Posterior cingulate gyrus (tissue), 11 donors: ENCODE measurements around the gene FAM171A2.
"Not testable (repeated sequence)": the region's sequence is repeated elsewhere in the genome, so short reads cannot be mapped to it uniquely, and the experiment has no call there.

Source experiments
- DNase-seq, 10 donors: peaks; one replicate each; pipeline versions ENCODE4 v3.0.0 to v3.0.0-alpha.2; 2020 to 2021; ENCODE audit warnings: mixed read lengths in 3 of 10
- intact Hi-C: fragments of 100-400 bp; cut with DNase I; formaldehyde crosslinking; loops from one replicate; pipeline ENCODE4 v1.15.1; 2023

The FAM171A2 gene

DNA sequence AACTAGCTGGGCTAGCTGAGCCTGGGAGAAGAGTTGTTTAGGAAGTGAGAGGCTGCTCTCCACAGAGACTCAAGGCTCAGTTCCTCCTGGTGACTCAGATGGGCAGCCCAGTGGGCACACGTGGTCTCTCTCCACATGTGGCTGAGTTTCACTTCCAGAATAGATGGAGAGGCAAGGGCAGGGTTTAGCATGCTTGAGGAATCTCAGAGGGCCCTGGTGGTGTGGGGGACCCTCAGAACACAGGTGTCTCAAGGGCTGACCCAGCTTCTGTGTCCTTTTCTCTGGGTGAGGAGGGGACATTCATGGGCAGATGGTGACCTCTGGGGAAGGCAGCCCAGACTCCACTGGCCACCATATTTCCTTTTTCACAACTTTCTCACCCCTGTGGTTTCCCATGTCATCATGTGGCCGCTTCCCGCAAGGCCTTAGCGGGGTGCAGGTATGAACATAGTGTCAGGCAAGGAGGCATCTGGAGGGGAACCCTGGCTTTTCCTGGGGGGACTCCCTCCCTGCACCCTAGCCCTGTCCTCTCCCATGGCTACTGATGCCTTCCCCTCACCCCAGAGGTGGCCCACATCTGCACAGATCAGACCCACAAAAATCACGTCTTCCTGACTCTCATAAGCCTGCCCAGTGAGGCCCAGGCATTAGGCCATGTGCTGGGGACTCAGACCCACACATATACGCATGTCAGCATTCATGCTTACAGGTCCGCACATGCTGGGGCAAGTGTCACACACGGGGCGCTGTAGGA is 15.2 kb downstream of the FAM171A2 start:
- intact Hi-C loops: no loop called here
- peak in 3 of 10 donors; percentile 36 to 85 (median 74) for DNase-seq

DNA sequence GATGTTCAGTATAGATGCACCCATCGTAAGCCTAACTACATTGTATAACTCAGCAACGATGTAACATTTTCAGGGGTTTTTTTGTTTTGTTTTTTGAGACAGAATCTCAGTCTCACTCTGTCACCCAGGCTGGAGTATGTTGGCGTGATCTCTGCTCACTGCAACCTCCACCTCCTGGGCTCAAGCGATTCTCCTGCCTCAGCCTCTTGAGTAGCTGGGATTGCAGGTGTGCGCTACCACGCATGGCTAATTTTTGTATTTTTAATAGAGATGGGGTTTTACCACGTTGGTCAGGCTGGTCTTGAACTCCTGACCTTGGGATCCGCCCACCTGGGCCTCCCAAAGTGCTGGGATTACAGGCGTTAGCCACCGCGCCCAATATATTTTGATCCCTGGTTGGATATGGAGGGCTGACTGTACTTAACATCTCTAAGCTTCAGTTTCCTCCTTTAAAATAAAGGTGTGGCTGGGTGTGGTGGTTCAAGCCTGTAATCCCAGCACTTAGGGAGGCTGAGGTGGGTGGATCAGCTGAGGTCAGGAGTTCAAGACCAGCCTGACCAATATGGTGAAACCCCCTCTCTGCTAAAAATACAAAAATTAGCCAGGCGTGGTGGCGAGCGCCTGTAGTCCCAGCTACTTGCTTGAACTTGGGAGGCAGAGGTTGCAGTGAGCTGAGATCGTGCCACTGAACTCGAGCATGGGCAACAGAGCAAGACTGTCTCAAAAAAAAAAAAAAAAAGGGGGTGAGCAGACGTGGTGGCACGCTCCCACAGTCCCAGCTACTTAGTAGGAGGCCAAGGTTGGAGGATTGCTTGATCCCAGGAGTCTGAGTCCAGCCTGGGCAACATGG is 16.2 kb downstream of the FAM171A2 start:
- DNase-seq: peak in 1 of 10 donors; percentile 3
- intact Hi-C loops: not testable (repeated sequence)

DNA sequence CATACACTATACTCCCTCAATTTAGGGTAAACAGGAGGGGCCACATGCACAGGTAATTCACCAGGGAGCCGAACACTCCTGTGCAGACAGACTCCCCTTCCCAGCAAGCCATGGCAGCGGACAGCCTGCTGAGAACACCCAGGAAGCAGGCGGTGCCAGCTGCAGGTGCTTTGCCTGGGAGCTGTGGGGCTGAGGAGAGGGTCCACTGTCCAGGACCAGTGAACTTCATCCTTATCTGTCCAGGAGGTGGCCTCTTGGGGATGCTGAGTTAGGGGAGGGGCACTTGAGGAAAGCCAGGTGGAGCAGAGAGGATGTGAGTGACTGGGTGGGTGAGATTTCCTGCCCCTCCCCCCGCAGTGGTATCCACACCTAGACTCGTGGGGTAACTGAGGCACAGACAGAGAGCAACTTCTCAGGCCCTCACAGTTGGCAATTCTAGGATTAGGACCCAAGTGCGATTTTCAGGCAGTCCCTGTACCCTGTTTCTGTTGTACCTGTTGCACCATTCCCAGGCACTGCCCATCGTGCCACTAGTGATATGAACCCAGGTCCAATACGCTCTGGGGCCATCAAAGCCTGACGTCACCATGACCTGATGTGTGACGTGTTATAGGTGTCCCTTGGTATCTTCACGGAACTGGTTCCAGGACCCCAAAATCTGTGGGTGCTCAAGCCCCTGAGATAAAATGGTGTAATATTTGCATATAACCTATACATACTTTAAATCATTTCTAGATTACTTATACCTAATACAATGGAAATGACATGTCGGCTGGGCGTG is 17.4 kb downstream of the FAM171A2 start:
- no peak for DNase-seq
- intact Hi-C loops: no loop called here

DNA sequence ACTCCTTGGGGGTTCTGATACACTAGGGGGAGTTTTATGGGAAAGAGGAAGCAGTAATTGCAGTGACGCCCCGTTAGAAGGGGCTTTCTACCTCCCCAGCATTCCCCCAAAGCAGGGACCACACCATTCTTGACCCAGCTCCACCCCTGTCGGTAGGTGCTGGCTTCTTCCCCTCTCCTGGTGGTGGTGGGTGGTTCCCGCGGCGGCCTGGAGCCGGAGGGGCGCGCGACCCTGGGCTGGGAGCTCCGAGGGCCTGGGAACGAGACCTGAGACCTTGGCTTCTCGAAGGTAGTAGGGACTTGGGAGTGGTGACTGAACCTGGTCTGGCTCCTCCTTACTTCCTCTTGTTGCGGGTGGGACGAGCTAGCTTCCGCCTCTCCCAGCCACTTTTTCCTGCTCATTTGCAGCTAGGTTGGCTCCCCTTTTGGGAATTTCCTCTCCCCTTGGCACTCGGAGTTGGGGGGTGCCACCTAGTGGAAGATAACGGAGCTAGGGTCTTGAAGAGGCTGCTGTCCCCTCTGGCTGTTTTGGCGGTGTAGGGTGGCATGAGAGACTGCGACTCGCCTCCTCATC is 18.1 kb downstream of the FAM171A2 start:
- peak in 9 of 10 donors; percentile 52 to 95 (median 74) for DNase-seq
- intact Hi-C loops: loop anchor here (1.0 kb wide), 1 partner anchor 158 kb away; the partner anchor contains the start of gene GPATCH8

DNA sequence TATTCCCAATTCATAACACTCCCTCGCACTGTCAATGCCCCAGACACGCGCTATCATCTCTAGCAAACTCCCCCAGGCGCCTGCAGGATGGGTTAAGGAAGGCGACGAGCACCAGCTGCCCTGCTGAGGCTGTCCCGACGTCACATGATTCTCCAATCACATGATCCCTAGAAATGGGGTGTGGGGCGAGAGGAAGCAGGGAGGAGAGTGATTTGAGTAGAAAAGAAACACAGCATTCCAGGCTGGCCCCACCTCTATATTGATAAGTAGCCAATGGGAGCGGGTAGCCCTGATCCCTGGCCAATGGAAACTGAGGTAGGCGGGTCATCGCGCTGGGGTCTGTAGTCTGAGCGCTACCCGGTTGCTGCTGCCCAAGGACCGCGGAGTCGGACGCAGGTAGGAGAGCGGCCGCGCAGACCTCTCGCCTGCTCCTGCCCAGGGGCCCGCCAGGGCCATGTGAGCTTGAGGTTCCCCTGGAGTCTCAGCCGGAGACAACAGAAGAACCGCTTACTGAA is 18.7 kb downstream of the FAM171A2 start, which contains the start of gene GRN:
Gene GRN (plus strand): TSS at position 364 of the 515 bp plus-strand sequence. CDS start 3,863 bp downstream, outside the sequence.
- intact Hi-C loops: loop anchor here (1.0 kb wide), 1 partner anchor 158 kb away; the partner anchor contains the start of gene GPATCH8
- DNase-seq: peak; percentile 91 to 99 (median 98)

DNA sequence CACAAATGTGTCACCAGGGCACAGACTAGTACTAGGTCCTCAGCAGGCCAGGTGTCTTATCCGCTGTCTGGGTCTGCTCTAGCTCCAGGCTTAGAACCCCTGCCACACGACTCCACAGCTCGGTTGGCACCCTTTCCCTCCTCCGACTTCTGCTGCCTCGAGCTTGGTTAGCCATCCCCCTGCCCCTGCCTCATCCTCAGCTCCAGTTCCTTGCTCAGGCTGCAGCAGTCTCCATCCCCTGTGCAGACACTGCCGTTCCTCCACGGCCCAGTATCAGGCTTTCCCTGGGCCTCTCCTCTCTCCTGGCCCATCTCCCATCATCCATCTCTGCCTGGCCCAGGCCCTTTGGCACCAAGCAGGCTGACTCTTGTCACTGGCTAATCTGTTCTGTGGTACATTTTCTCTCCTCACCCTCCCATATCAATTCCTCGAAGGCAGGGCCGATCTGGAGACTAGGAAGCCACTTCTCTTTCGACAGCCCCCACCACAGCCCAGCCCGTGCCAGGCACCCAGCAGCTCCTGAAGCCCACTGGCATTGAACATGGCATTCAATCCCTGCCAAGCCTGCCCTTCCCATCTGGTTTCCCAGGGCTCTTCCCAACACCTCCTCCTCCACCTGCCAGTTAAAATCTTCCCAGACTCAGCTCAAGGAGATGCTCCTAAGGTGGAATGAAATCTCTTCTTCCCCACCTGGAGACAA is 20.0 kb downstream of the FAM171A2 start:
- intact Hi-C loops: no loop called here
- peak in 1 of 10 donors; percentile 56 for DNase-seq

DNA sequence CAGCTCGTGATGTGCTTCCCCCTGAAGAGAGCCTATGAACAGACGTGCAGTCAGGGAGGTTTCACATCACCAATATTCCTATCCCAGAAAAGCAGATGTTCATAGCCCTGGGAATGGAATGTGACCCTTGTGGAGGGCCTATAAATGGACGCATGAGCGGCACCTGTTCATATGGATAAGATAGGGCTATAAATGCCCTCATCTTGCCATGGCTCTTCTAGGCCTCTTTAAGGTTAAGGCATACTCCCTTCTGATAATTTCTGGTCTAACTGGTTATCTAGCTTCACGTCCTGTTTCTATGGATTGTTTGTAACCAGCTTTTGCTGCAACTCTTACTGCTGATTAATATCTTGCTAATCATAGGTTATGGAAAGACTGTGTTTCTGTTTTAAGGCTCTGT is 23.1 kb downstream of the FAM171A2 start:
- DNase-seq, intact Hi-C loops: not testable (repeated sequence)

DNA sequence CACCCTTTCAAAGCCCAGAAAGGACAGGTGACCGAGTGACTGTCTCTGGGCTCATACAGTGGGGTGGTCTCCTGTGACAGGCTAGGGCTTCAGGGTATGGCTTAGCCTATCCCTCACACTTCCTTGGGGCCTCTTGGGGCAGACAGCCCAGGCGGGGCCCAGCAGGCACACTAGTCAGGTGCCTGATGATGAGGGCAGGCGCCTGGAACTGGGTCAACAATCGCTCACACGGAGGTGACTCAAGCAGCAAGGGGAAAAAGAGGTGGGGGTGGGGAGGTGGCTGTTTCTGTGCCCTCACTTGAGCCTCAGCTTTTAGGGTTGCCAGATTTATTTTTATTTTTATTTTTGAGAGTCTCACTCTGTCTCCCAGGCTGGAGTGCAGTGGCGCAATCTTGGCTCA is 25.0 kb downstream of the FAM171A2 start:
- intact Hi-C loops: no loop called here
- no peak for DNase-seq

DNA sequence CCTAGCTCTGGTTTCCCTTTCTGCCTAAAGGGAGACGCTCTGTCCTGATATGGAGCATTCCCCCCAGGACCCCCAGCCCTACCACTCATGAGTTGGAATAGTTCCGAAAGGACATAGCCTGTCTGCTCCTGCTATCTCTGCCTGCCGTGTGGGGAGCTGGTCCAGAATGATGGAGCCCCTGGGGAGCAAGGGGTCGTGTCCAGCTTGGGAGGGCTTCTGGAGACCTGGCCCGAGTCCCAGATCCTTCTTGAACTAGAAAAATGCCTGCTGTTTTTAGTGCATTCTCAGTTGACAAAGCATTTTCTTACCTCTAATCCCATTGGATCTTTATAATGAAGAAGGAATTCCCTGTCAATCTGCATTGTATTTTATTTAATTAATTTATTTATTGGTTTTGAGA is 27.7 kb downstream of the FAM171A2 start:
- intact Hi-C loops: no loop called here
- no peak for DNase-seq

DNA sequence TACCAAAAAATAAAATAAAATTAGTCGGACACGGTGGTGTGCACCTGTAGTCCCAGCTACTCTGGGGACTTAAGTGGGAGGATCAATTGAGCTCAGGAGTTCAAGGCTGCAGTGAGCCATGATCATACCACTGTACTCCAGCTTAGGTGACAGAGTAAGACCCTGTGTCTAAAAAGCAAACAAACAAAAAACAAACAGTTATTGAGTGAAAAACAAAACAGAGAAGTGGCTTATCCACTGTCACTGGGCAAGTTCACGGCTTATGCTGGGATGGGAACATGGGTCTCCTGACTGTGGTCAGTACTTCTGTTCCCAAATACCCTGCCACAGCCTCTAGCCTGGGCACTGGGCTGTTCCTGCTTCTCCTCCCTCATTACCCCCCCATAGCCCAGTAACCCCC is 28.1 kb downstream of the FAM171A2 start:
- intact Hi-C loops: no loop called here
- DNase-seq: no peak

DNA sequence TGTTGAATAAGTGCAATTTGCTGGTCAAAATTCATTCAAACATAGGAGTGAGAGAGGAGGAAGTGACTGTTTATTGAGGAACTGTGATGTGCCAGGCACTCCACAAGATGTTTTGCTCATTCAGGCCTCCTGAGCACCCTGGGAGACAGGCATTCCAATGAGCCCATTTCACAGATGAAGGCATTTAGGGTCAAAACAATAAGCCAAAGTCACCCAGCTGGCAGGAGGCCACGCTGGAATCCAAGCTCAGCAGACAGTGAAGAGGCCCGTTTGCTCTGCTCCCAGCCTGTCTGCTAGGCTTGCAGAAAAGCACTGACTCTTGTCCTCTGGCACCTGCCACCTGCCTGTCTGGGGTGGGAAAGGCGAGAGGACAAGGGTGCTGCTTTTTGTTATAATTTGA is 28.9 kb downstream of the FAM171A2 start:
- no peak for DNase-seq
- intact Hi-C loops: no loop called here

DNA sequence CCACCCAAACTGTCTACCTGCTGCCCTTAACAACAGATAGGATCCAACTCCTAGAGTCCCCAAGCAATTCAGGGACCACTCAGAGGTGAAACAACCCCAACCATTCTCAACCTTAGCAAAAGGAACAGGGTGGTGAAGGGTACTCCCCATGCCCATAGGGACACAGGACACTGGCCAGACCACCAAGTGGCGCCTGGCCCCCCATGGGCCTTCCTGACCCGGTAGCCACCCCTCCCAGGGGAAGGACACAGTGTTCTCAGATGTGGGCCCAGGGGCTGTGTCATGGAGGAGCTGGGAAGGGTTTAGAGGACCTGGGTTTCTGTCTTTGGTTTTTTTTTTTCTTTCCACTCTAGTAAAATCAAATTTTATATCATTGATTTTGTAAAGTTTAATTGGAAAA is 29.3 kb downstream of the FAM171A2 start:
- intact Hi-C loops: no loop called here

DNA sequence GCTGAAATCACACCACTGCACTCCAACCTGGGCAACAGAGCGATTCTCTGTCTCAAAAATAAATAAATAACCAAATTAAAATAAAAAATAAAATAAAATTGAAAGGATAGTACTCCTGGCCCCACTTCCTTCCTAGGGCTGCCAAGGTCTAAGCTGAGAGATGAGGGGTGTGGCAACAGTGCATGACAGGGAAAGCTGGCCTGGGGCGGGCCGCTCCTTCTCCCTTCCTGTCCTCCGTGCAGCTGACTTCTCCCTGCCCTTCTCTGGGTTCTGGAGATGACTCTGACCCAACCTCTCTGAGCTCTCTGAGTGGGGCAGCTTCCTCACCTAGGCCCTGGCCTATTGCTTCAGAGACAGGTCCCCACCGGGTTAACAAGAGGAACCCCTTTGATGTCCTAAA is 30.3 kb downstream of the FAM171A2 start:
- no peak for DNase-seq
- intact Hi-C loops: no loop called here

More for the DNA sequence above, 29.3 kb downstream of the FAM171A2 start:
- DNase-seq: no peak

DNA sequence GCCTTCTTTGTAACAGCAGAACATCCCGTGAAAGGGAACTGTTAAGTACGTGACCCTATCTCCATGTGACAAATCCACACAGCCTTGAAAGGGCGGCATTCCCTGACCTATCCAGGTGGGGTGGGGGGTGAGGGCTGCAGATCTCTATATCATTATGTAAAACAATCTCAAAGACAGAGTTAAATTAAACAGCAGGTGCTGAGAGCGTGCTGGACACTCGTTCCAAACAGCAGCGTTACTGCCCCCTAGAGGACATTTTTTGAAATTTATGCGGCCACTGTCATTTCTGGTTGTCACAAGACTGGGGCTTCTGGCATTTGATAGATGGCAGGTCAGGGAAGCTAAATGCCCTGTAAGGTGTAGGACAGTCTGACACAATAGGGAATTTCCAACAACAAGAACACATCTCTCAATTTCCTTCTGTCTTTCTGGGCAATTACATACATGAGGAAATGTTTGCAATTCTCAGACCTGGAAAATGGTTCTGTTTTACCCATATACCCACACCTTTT is 32.3 kb downstream of the FAM171A2 start:
- DNase-seq: peak in 5 of 10 donors; percentile 62 to 85 (median 65)

DNA sequence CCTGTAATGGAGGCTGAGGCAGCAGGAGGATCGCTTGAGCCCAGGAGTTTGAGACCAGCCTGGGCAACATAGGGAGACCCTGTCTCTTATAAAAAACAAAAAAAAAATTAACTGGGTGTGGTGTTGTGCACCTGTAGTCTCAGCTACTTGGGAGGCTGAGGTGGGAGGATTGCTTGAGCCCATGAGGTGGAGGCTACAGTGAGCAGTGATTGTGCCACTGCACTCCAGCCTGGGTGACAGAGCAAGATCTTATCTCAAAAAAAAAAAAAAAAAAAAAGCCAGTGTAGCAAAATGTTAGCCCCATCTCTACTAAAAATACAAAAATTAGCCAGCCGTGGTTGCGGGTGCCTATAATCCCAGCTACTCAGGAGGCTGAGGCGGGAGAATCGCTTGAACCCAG is 33.4 kb downstream of the FAM171A2 start:
- intact Hi-C loops: loop anchor here (2.0 kb wide), 1 partner anchor 119 kb away; no protein-coding TSS in a partner anchor
- not testable (repeated sequence) for DNase-seq

More for the DNA sequence above, 32.3 kb downstream of the FAM171A2 start:
- intact Hi-C loops: loop anchor here (2.0 kb wide), 1 partner anchor 121 kb away; no protein-coding TSS in a partner anchor

DNA sequence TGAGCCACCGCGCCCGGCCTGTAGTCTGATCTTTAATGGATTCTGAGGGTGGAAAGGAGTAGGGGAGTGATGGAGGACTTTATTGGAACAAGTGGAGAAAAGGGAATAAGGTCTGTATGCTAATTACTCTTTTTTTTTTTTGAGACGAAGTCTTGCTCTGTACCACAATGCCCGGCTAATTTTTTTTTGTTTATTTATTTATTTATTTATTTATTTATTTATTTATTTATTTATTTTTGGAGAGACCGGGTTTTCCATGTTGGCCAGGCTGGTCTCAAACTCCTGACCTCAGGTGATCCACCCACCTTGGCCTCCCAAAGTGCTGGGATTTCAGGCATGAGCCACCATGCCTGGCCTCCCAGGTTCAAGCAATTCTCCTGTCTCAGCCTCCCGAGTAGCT is 34.1 kb downstream of the FAM171A2 start:
- intact Hi-C loops: loop anchor here (5.0 to 10.0 kb wide), 2 partner anchors 187 to 205 kb away; partner anchors contain the start of genes HDAC5 and HROB
- DNase-seq: not testable (repeated sequence)

DNA sequence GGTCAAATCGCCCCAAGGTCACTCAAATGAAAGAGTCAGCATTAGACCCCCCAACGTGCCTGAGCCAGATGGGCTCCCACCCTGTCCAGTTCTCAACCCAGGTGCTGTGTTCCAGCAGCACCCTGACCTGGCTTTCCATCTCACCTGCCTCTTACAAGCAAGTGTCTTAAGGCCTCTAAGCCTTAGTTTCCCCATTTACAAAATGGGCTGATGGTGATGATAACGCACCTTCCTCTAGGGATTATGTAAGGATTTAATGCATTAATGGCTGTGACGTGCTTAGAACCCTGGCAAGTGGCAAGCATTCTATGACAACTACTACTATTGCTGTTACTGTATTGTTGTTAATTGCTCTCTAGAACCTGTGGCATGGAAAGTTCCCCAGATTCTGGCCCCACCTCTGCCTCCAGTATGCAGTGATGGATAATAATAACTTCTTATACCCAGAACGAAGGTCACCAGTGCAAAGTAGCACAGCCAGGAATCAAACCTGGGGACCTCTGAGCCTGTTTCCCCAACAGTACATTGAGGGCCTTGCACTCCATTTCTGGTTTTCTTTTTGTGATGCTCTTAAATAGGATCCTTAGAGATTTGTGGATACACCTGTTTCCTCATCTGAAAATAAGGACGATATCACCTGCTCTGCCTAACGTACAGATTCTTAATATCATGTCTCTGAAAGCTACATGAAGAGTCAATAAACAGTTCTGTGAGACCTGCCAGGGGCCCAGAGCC is 35.8 kb downstream of the FAM171A2 start:
- intact Hi-C loops: loop anchor here (2.0 to 10.0 kb wide), 4 partner anchors 19 to 203 kb away; partner anchors contain the start of genes HDAC5, HROB, RUNDC3A and UBTF

More for the DNA sequence above, 35.8 kb downstream of the FAM171A2 start:
- no peak for DNase-seq
